UCSD-AML1 (cell line): Measurements from ENCODE around the gene TGFA.

Source experiments
- DNase-seq: peaks from one replicate; lab custom pipeline; 2025; ENCODE audit not compliant: unreplicated experiment; lab: John Stamatoyannopoulos, UW

Gene TGFA

DNA sequence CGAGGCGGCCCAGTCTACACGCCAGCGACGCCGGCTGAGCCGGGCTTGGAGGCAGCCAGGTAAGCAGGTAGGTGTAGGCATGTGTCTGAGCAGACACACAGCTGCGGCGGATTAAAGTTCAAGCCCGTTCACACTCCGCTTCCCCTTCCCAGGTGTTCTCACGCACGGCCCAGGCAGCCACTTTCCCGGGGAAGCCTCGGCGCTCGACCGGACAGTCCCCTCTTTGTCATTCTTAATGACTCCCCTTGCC is 367 bp downstream of the TGFA start:
- DNase-seq = no peak

DNA sequence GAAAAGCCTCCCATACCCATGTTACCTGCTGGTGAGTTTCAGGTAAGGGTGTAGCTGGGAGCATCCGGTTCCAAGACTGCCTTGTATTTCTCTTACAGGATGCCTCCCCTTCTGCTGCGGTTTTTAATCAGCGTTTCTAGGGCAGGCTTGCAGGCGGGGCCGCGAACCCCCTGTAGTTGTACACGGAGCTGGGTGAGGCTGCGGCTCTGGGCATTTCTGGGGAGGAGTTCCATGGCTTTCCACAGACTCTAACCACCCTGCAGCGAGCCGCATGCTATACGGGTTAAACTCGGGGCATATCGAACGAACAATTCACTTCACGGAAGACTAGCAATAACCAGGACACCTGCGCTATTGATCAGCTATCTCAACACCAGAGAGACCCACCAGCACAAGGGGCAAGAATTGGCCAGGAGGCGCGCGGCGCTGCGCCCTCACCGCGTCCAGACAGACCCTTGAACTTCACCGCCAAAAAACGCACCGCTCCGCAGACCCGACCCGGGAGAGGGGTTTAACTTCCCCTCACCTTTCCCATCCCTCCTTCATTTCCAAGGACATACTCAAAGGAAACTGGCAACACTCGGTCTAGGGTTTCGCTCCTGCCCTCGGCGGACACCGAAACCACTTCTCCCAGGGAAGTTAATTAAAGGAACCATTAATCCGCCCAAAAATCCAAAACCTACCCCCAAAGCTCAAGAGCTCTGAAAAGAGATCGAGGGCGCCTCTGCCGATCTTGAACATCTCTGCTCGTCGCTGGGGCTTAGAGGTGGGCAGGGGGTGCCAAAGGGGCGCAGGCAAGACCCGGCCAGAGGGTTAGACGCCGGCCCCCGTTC is 909 bp downstream of the TGFA start:
- DNase-seq = no peak

DNA sequence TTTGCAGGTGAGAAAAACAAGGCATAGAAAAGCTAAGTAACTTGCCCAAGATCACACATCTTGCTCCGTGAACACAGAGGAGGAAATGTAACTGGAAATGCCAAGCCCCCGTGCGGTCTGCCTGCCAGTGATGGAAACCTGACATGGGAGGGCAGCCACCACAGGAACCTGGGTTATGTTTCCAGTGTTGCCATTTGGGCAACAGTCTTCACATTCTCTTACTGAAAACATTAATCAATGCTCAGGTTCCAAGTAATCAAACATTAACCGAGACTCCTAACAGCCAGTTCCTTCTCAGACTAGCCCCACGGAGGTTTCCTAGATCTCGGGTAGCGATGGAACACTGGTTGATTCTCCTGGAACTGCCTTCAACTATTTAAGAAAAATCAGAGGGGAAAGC is 2.5 kb downstream of the TGFA start:
- no peak for DNase-seq

DNA sequence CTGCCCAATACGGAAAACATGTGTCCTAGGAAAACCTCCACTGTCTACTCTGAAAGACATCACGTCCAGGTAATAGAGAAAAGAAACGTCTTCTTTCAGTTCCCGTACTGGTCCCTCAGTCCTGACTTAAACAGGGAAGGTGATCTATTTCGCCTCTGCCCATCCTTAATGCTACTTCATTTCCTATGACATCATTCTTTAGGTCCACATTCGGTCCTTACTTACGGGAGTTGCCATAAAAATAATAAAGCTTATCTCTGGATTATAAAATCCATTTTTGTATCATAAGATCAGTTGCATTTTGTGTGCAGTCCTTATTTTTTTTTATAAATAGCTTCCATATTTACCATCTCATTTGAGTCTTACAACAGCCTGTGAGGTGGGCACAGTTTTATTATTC is 3.7 kb downstream of the TGFA start:
- DNase-seq = no peak

DNA sequence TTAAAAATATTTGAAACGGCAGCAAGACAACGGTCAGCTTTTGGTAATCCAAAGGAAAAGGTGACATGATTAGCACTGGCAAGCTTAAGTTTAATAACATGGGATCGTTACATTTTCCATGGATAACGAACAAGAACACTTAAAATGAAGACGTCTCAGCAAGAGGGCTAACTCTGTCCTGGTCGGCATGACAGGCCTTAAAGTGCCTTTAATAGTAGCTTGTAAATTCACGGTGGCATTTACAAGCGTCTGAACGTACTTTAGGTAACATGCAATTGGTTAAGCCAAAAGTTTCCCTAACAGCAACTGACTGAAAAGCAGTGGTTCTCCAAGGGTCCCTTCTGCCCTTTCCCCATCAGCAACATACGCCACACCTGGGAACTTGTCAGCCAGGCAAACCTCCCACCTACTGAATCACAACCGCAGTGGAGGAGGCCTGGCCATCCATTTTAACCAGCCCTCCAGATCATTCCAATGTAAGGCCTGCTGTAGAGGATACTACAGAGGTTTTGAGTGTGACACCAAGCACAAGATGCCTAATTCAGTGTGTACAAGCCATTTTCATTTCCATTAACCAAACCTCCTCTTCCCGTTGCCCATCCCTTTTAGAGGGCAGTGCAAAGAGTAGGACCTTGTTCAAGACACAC is 4.4 kb downstream of the TGFA start:
- DNase-seq = no peak

DNA sequence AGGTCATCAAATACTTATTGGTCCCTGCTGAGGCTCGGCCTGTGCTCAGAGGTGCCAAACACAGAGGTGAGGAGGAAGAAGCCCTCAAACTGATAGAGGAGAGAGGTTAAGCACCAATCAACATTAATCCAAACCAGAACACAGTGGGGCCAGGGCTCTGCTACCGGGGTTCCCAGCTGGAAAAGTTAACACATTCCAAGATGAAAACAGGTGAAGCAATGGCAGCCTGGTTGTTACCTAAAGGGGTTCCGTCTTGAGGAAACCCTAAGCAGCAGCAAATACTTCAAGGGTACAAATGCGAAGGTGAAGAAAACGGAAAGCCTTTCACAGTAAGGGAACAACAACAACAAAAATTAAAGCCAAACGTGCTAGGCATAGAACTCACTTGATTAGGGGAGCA is 5.4 kb downstream of the TGFA start:
- DNase-seq = no peak

DNA sequence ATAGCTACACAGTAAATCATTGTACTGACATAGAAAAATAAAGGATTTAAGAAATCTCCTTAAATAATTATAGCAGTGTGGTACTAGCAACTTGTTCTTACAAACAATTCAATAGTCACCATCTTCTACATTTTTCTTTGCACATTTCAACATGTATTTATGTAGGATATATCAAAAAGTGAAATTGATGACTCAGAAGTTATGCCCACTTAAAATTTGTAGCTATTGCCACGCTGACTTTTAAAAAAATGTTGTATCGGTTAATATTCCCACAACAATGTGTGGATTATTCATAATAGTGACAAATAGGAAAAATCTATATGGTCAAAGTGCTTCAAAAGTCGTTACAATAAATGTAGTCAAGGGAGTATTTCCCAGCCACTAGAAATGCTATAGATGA is 6.7 kb downstream of the TGFA start:
- DNase-seq = no peak

DNA sequence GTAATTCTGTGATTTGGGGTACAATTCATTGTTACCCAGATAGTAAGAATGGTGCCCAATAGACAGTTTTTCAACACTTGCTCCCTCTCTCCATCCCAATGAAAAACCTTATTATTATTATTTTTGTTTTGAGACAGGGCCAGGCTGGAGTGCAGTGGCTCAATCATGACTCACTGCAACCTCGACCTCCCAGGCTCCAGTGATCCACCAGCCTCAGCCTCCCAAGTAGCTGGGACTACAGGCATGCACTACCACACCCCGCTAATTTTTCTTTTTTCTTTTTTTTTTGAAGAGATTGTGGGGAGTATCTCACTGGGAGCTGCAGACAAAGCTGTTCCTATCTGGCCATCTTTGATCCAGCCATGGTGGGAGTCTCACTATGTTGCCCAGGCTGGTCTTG is 7.2 kb downstream of the TGFA start:
- DNase-seq = no peak

DNA sequence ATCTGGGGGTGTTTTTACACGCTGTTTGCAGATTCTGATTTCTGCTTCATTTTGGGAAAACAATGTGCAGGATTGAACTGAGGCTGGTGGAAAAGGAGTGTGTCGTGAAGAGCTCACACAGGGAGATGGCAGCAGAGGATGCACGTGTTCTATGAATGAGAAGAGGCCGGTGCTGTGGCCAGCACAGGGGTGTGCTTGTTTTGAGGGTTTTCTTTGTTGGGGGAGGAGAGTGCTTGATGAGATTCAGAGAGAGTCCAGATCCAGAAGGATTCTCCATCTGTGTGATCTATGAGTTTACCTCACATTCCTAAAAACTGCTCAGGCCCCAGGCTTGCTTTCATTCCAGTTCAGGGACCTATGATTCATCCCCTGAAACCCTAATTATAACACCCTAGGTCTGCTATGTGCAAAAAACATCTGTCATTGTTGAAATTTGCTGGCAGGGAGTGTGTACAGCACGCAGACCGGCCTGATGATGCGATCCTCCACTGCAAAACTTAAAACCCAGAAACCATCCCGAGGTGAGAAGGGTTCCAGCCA is 12.1 kb downstream of the TGFA start:
- no peak for DNase-seq

DNA sequence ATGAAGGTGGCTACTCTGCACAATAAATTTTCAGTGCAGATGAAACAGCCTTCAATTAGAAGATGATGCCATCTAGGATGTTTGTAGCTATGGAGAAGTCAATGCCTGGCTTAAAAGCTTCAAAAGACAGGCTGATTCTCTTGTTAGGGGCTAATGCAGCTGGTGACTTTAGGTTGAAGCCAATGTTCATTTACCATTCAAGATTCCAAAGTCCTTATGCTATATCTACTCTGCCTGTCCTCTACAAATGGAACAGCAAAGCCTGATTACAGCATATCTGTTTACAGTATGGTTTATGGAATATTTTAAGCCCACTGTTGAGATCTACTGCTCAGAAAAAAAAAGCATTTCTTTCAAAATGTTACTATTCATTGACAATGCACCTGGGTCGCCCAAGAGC is 15.8 kb downstream of the TGFA start:
- no peak for DNase-seq

DNA sequence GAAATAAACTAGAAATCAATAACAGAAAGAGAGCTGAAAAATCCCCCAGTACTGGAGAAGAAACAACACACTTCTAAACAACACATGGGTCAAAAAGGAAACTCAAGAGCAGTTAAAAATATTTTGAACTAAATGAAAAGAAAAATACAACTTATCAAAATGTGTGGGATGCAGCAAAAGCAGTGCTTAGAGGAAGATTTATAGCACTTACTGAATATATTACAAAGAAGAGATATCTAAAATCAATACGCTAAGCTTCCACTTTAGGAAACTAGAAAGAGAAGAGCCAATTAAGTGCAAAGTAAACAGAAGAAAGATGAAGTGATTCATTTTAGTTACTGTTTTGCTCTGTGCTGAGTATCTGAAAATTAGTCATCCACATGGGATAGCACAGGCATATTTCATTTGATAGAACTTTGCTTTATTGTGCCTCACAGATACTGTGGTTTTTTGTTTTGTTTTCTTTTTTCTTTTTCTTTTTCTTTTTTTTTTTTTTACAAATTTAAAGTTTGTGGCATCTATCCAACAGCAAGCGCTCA is 17.0 kb downstream of the TGFA start:
- DNase-seq = no peak

DNA sequence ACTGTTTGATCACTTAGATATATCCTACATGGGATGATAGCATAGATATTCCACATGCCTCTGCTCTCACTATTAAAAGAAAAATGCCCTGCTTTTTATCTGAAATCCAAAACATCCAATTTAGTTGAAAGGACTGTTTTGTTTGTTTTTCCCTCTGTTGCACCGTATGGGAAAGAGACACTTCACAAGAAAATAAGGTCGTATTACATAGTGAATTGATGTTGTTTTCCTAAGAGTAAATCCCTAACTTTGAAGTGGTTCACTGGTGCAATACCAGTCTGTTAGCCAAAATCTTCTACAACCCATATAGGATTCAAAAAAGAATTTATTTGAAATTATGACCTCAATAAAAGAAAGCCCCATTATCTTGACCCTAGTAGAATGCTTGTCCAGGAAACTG is 18.1 kb downstream of the TGFA start:
- no peak for DNase-seq

DNA sequence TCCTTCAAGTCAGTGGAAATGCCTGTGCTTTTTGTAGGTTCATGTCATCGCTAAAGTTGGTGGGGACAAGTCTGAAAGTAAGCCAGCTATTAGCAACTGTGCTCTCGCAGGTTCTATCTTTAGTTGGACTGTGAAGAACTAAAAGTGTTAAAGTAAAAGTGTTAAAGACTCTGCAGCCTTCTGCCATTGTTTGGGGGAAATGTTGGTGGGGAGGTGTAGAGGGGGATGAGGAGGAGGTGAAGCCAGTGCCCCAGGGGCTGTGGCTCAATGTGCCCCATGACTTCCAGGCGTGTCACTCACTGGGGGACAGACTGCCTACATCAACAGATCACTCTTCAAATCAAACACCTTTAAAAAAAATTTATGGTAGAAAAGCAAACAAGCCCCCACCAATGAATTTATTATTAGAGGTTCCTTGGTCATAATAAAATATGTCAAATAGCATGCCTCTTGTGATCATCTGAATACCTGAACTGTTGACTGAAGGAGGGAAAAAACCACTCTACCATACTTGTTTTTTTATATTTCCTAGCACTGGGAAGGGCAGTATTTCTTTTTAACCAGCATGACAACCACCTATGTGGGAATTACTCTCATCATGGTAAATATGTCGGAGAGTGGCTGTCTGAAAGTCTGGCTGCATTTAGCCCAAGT is 19.3 kb downstream of the TGFA start:
- DNase-seq = no peak

DNA sequence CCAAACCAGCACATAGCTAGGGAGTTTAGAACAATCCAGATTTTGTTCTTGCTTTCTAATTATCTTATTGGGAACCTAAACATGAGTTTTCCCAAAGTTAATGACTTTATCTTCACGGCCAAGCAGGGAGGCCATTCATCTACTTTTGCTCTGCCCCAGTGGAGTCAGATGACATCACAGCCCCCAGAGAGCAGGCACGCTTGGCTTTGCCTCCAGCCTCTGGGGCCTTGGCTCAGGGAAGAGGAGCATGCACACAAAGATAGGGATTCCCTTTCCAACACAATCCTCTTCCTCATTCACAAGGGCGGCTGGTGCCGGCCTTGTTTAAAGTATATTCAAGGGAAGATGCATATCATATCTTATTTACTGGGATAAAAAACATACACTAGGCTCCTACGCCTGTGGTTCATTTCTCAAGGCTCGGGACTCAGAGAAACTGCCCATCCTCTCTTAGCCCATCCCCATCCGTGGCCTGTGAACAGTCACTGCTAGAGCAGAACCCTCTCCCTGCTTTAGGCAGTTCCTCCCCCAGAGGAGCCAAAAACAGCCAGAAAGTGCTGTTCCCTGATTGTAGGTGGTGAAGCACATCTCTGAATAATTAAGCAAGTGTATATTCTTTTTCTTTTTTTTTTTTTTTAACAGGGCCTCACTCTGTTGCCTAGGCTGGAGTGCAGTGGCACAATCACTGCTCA is 21.2 kb downstream of the TGFA start:
- DNase-seq = no peak

DNA sequence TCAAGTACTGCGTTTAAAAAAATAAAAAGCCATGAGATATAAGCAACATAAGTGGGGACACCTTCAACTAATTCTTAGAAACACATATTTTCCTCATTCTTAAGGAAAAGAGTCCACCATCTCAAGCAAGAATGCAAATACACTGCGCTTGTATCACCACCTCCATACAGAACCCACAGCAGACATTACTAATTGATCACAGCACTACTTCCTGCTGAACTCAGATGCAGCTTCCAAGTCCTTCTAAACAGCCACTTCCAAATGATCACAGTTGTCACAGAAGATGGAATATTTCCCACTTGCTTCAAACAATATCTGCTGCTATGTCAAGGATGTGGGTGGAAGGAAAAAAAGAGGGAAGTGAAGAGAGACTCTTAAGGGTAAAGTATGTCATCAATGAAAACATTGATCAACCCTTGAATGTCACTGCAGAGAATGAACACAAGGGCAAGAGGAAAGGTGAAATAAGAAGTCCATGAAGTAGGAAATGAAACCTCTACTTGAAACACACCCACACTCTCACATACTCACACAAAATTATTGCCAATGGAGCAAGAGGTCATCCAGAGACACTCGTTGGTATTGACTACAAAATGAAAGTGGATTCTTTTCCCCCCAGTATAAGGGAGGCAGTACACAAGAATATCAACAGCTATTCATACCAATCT is 22.1 kb downstream of the TGFA start:
- no peak for DNase-seq

DNA sequence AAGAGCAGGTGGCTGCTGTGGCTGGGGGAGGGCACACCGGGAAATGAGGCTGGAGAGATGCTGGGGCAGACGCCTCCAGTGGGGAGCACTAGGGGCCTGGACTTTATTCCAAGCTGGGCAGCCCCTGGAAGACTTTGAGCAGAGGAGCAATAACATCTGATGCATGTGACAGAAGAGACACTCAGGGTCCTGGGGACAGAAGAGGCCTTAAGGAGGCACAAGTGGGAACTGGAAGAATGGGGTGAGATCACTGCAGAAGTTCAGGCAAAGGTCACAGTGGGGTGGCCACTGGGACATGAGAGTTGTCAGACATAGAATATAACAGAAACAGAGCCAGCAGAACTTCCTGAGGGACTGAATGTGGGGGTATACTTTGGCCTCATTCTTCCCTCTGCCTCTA is 24.0 kb downstream of the TGFA start:
- no peak for DNase-seq

DNA sequence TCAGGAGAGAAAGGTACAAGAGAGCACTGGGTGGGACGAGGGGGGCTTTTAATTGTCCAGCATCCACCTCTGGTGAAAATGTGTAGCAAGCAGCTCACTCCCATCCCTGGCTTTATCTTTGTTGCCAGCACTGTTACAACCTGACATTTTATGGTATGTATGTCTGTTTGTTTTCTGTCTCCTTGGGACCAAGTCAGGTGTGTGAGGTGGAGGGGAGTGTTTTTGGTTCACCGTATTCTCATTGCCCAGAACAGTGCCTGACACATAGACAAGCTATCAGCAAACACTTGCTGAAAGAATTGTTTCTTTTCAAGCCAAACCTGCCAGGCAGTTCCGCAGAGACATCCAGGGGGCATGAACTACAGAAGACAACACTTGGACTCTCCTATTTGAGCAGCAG is 24.7 kb downstream of the TGFA start:
- no peak for DNase-seq

DNA sequence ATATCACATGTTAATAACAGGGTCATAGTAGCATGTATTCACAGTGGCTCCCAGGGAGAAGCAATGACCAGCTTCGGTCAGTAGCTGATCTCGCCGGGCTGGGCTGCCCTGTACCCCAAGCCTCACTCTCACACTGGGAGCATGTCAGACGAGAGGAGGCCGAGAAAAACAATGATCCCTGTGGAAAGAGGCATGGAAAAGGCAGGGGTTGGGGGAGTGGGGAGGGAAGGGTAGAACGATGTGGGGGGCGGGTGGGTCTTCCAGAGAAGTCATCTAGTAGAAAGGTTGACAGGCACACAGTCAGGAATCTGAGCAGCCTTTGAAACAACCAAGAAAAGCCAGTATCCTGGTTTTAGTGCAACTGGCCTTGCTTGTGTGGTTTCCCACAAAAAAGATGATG is 25.4 kb downstream of the TGFA start:
- no peak for DNase-seq

DNA sequence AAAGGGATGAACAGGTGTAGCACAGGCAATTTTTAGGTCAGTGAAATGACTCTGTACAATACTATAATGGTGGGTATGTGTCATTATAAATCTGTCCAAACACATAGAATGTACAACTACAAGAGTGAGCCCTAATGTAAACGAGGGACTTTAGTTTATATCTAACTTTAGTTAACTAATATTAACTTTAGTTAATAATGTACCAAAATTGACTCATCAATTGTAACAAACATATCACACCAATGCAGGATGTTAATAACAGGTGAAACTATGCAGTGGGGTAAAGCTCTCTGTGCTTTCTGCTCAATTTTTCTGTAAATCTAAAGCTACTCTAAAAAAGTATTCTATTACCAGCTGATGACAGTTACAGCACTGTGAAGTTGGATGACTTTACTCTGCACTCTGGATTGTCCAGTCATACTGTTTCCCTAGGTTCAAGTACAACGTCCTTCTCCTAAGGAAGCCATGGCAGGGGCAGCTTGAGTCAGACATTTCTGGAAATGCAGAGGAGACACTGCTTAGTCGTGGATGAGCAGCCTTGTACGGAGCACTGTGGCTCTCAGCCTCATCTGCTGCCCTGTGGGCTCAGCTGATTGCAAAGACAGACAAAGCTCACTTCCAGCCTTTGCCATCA is 26.1 kb downstream of the TGFA start:
- DNase-seq = no peak

DNA sequence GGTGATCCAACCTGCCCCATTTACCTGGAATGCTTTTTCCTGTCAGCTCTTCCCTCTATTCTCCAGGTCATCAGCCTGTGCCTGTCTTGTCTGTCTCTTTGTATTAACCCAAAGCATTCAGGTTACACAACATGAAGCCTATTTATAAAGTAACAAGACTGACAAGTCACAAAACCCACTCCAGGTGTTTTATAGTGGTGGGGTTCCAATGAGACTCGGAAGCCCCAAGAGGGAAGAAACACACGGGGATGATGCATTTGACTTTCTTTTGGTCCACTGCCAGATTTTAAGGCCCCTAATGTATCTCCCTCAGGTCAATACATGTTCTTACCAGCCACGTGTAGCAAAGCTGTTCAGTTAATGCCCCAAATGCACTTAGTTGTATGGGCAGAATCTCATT is 27.5 kb downstream of the TGFA start:
- DNase-seq = no peak

DNA sequence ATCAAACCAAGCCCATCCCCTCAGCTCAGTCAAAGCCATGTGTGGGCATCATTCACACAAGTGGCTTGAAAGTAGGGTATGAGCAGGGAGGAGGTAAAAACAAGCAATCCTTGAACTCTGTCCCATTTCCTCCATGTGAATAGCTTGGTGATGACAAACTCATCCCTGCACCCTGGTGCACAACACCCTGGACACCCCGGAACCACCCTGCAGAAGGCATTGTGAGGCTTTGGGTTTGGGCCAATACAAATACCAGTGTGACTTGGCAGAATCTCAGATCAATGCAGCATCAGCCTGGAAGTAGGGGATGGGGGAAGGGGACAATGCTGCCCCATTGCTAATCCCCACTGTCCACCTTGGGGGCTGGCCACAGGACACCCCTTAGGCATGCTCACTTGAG is 28.6 kb downstream of the TGFA start:
- DNase-seq = no peak
